Measurements from ENCODE around the gene KCNMB2. TPM values are rescaled to one million over a fixed set of nuclear protein-coding genes. Genes with fewer than 3 reads are reported as not detected.

KCNMB2 gene
- total RNA-seq, 1 experiment from 2014 or later: not detected

DNA sequence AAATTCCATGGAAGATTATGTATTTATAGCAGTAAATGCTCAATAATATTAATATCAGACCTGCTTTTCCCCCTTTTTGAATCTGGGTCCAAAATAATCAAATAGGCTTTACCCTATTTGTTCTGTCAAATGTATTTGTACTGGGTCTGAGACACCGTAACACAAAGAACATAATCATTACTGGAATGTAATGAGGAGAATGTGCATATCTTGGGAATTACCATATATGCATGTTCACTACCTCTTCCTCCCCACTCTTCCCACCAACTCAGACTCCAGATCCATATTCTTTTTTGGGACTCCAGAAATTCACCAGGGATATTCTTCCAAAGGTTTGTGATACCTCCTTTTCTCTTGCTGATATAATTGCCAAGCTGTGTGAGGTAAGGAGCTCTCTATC is 237.1 kb downstream of the KCNMB2 start:
- CTCF ChIA-PET: no interaction called here
- no TSS peak for BruUV-seq (replicated peaks)
- H3K4me3 ChIP-seq (ENCODE audit: low read depth, low read length, poor library complexity, severe bottlenecking): no peak overlapping the region
- H3K36me3 ChIP-seq (ENCODE audit: insufficient read depth, low read length, poor library complexity, severe bottlenecking): no peaks in the 10 kb centered on the region
- POLR2A ChIA-PET (ENCODE audit: low non-redundant PET): no interaction called here
- H3K27me3 ChIP-seq (replicated peaks; ENCODE audit: insufficient read depth, low read depth, low read length, poor library complexity): no peaks in the 10 kb centered on the region
- no peaks in the 10 kb centered on the region for H3K9me3 ChIP-seq (ENCODE audit: low read depth, low read length, poor library complexity, severe bottlenecking)
- H3K27ac ChIP-seq (ENCODE audit: low read depth, low read length, poor library complexity, severe bottlenecking): no peak overlapping the region
- no peaks in the 10 kb centered on the region for H3K4me1 ChIP-seq (ENCODE audit: insufficient read depth, low read length, poor library complexity, severe bottlenecking)
- intact Hi-C loops (cut with micrococcal nuclease; ENCODE audit: unreplicated experiment): no loop called here
- TF ChIP-seq, protein P1, sequence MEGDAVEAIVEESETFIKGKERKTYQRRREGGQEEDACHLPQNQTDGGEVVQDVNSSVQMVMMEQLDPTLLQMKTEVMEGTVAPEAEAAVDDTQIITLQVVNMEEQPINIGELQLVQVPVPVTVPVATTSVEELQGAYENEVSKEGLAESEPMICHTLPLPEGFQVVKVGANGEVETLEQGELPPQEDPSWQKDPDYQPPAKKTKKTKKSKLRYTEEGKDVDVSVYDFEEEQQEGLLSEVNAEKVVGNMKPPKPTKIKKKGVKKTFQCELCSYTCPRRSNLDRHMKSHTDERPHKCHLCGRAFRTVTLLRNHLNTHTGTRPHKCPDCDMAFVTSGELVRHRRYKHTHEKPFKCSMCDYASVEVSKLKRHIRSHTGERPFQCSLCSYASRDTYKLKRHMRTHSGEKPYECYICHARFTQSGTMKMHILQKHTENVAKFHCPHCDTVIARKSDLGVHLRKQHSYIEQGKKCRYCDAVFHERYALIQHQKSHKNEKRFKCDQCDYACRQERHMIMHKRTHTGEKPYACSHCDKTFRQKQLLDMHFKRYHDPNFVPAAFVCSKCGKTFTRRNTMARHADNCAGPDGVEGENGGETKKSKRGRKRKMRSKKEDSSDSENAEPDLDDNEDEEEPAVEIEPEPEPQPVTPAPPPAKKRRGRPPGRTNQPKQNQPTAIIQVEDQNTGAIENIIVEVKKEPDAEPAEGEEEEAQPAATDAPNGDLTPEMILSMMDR (conservative IDR thresholded peaks at IDR 0.05; ENCODE audit: low read depth, low read length): no peak
- no peak for TF ChIP-seq EZH2 (IDR thresholded peaks at IDR 0.05; ENCODE audit: borderline replicate concordance, low read depth, low read length, poor library complexity, severe bottlenecking)
- no peak for DNase-seq (ENCODE audit: low spot score)

DNA sequence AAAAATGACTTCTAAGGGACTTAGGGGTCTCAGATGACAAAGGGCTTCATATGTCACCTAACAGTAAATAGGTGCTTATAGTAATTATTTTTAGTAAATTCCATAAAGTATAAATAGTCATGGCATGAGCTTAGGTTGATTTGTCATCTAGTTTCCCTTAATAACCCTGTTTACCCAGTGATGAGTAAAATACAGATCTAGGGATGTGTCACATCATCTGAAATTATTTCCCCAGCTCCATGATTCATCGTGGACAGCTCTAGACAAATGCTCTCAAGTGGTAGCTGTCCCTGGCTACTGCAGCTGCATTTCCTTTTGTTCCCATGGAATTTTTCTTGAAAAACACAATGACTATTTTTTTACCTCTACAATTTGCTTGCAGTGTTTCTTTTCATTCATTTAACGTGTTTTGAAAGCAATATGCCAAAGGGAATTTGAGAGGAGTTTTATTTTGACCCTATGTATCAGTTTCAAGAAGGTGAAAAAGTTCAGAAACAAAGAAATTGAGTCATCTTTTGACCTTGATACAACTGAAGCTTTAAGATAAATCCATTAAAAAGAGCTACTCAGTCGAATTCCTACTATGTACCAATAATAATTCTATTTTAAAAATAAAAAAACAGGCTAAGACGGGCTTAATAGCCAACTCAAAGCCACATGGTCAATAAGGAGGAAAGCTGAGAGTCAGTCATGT is 241.6 kb downstream of the KCNMB2 start:
- H3K27ac ChIP-seq (ENCODE audit: low read depth, low read length, poor library complexity, severe bottlenecking): no peak overlapping the region
- no TSS peak for BruUV-seq (replicated peaks)
- no peaks in the 10 kb centered on the region for H3K9me3 ChIP-seq (ENCODE audit: low read depth, low read length, poor library complexity, severe bottlenecking)
- H3K36me3 ChIP-seq (ENCODE audit: insufficient read depth, low read length, poor library complexity, severe bottlenecking): no peaks in the 10 kb centered on the region
- no peak for TF ChIP-seq EZH2 (IDR thresholded peaks at IDR 0.05; ENCODE audit: borderline replicate concordance, low read depth, low read length, poor library complexity, severe bottlenecking)
- TF ChIP-seq, protein P1 (conservative IDR thresholded peaks at IDR 0.05; ENCODE audit: low read depth, low read length): no peak
- H3K4me1 ChIP-seq (ENCODE audit: insufficient read depth, low read length, poor library complexity, severe bottlenecking): no peaks in the 10 kb centered on the region
- ChIA-PET POLR2A (ENCODE audit: low non-redundant PET) (no interaction called here), CTCF (no interaction called here)
- H3K4me3 ChIP-seq (ENCODE audit: low read depth, low read length, poor library complexity, severe bottlenecking): no peak overlapping the region
- no peaks in the 10 kb centered on the region for H3K27me3 ChIP-seq (replicated peaks; ENCODE audit: insufficient read depth, low read depth, low read length, poor library complexity)
- DNase-seq (ENCODE audit: low spot score): no peak
- intact Hi-C loops (cut with micrococcal nuclease; ENCODE audit: unreplicated experiment): no loop called here

DNA sequence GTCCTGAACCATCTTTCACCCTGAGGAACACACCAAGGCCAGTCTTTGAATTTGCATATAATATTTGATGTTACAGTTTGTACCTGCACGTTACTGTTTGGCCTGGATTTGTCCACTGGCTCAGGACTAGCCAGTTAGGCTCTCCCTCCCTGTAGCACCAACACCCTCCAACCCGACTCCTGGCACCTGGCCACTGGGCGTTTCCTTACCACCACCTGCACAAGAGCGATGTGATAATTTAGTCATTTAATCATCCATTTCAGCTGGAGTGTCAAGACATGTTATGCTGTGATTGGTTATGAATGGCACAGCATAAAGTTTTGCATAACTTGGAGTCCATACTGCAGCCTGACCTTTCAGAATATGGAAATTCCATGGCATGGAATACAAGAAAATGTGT is 242.4 kb downstream of the KCNMB2 start:
- Histone ChIP-seq H3K27me3 (replicated peaks; ENCODE audit: insufficient read depth, low read depth, low read length, poor library complexity) (no peaks in the 10 kb centered on the region), H3K27ac (ENCODE audit: low read depth, low read length, poor library complexity, severe bottlenecking) (no peak overlapping the region), H3K4me3 (ENCODE audit: low read depth, low read length, poor library complexity, severe bottlenecking) (no peak overlapping the region), H3K4me1 (ENCODE audit: insufficient read depth, low read length, poor library complexity, severe bottlenecking) (no peaks in the 10 kb centered on the region), H3K36me3 (ENCODE audit: insufficient read depth, low read length, poor library complexity, severe bottlenecking) (no peaks in the 10 kb centered on the region), H3K9me3 (ENCODE audit: low read depth, low read length, poor library complexity, severe bottlenecking) (no peaks in the 10 kb centered on the region)
- ChIA-PET POLR2A (ENCODE audit: low non-redundant PET) (no interaction called here), CTCF (no interaction called here)
- DNase-seq (ENCODE audit: low spot score): no peak
- TF ChIP-seq, protein P1 (conservative IDR thresholded peaks at IDR 0.05; ENCODE audit: low read depth, low read length): no peak
- no peak for TF ChIP-seq EZH2 (IDR thresholded peaks at IDR 0.05; ENCODE audit: borderline replicate concordance, low read depth, low read length, poor library complexity, severe bottlenecking)
- intact Hi-C loops (cut with micrococcal nuclease; ENCODE audit: unreplicated experiment): no loop called here
- no TSS peak for BruUV-seq (replicated peaks)
